GM19099 (cell line): ENCODE data around the gene SLC43A3.

Experiments used
- POLR2A ChIP-seq: IDR thresholded peaks from 3 replicates; pipeline ENCODE4 v1.6.1; 2011; ENCODE audit warnings: low read depth; ENCODE audit not compliant: insufficient read length; ENCODE audit errors: extremely low read depth

The SLC43A3 gene

GRCh38 chr11:57368106-57368844 lies 58.6 kb downstream of the SLC43A3 start:
- no peak for TF ChIP-seq POLR2A

GRCh38 chr11:57364851-57365660 lies 61.9 kb downstream of the SLC43A3 start:
- TF ChIP-seq POLR2A, result no peak

DNA sequence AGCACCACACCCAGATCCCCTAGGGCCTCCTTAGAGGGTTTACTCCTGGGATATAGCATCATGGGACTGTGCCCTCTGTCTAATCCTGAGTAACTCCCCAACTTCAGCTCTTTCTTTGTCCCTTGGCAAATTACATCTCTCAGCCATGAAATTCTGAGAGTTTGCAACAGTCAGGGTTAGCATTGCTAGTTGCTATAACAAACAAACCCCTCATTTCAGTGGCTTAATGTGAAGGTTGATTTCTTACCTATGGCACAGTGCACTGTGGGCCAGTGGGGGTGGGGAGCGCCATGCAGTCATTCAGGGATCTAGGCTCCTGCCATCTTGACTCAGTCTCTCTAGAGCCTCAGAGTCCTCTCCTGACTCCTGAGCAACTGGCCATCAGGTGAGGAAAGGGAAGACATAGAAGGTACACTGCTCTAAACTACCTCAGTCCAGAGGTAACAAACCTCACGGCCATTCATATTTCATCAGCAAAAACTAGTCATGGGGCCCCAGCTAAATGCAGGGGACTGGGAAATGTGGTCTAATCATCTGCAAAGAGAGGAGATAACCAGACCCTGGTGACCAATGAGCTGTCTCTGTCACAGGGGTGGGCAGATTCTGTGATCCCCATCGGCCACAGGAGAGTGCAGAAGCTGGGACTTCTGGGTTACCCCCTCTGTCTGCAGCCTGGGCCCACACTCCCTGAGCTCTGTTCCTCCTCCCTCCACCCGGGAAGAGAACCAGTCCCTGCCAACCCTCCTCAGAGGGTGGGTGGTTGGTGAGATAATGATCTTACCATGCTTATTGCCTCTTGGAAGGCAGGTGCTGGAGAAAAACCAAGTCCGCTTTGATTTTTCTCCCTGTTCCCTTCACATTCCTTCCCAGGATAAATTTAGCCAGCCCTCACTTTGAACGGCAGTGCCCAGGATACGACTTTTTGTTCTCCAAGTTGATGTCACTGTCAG lies 63.5 kb downstream of the SLC43A3 start:
- TF ChIP-seq POLR2A, result no peak

DNA sequence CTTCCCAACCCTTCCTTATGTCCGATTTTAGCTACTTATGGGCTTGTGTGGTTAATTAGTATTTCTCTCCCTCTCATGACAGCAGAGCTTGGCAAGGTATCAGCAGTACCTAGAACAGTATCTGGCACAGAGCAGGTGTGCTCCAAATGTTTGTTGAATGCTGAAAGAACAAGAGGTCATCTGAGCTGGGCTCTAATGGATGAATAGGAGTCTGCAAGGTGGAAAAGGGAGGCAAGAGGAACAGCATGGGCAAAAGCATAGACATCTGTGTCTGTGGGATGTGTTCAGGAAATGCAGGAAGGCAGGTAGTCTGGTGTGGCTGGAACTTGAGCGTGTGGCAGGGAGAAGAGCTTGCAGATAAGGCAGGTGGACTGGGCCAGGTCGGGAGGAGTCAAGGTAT lies 65.0 kb downstream of the SLC43A3 start:
- TF ChIP-seq POLR2A, result no peak

DNA sequence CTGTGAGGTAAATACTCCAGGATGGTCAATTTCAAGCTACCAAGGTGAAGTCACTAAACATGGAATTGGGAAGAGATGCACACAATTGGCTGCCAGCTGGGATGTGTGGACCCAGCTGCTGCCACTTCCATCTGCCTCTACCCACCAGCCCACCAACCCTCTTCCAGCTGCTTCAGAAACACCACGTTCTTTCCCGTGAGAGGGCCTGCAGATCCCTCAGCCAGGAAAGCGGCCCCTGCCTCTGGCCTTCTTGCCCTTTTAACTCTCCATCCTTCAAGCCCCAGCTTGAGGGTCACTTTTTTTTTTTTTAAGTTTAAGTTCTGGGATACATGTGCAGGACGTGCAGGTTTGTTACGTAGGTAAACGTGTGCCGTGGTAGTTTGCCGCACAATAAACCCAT lies 65.9 kb downstream of the SLC43A3 start:
- TF ChIP-seq POLR2A, result no peak

GRCh38 chr11:57359896-57360690 lies 66.8 kb downstream of the SLC43A3 start:
- no peak for TF ChIP-seq POLR2A

DNA sequence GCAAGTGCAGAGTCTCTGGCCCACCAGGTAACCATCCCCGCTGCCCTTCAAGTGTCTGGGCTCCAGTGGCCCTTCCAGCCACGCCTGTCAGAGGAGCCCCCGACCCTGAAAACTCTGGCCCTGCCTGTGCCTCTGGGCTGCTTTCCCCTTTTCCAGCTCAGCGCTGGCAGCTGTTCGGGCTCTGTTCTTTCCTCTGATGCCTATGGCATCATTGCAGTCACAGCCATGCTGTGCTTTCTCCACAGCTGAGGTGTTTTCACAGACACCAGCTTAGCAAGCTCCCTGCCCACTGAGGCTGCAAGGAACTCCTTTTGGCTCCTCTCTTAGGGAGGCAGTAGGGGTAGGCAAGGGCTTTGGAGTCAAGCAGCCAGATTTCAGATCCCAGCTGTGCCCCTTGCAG lies 67.5 kb downstream of the SLC43A3 start:
- TF ChIP-seq POLR2A, result no peak

DNA sequence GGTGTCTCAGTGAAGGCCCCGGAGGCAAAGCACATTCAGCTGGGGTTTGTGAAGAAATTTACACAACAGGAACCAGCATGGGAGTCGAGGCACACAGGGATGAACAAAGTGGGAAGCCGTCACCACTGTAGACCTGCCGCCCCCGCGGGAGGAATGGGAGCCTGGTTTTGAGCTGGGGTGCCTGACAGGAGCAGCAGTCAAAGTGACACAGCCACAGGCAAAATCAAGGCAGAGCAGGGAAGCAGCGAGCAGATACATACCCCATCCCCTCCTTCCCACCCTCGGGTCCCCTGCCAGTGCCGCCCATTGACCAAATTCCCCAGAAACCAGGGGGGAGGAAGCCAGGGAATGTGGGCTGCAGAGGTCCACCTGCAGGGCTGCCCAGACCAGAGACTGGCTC lies 67.9 kb downstream of the SLC43A3 start:
- TF ChIP-seq POLR2A, result no peak

DNA sequence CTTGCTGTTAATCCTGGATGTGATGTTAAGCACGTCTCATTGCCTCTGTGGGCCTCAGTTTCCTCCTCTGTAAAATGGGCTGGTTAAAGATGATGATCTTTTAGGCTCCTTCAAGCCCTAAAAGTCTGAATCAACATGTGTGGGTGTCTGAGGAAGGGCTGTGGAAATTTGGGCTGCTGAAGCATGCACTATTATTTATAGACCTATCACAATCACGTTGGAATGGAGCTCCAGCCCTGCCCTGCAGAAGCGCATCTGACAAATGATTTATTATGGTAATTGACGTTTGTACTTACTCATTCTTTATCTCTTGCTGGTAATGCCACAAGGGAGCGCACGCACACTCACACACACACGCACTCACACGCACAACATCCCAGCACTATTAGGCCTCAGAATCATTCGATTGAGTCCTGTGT lies 68.4 kb downstream of the SLC43A3 start:
- TF ChIP-seq POLR2A, result no peak

GRCh38 chr11:57357856-57358255 lies 69.1 kb downstream of the SLC43A3 start:
- TF ChIP-seq POLR2A, result no peak

GRCh38 chr11:57357310-57357709 lies 69.6 kb downstream of the SLC43A3 start:
- TF ChIP-seq POLR2A, result no peak
